Fibroblast of peridontal ligament (primary cell): ENCODE data around the gene OSBPL2.
A peak's percentile ranks its signal among the peaks of the same experiment; 100 is the strongest.

Experiments
- DNase-seq: peaks from one replicate; pipeline ENCODE4 v3.0.0-alpha.2; 2010; ENCODE audit errors: extremely low read depth

The OSBPL2 gene

GRCh38 chr20:62235777-62236157 is 2.6 kb upstream of the OSBPL2 start:
- DNase-seq: no peak

- DNase-seq: no peak
Measured at GRCh38 chr20:62236200-62236599, 2.1 kb upstream of the OSBPL2 start.

DNA sequence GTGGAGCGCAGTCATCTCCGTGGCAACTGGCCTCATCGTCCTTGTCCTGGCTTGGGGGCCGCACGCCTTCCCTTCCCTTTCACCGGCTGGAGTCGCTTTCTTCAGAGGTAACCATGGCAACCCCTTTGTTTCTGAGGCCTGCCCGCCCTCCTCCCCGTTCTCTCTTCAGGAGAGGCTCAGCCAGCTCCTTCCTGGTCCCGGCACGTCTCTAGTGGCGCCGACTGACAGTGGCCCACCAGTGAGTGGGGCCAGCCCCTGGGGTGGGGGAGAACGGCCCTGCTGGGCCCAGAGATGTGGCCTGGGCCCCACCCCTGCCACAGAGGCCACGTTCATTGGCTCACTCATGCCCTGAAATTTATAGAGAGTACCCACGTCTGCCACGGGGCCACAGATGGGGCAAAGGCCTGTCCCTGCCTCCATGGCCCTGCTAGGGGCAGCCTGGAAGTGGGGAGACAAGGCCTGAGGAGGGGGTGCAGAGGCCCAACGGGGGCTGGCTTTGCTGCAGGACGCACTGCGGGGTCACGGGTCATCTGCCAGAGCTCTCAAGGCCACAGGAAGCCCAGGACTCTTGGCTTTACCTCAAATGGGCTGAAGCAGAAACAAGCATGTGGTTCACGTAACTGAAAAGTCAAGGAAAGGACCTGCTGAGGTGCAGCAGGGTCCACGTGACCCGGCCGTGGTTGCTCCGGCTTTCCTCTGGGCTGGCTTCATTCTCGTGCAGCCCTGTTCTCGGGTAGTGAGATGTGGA is 1.4 kb upstream of the OSBPL2 start:
- DNase-seq: no peak

DNA sequence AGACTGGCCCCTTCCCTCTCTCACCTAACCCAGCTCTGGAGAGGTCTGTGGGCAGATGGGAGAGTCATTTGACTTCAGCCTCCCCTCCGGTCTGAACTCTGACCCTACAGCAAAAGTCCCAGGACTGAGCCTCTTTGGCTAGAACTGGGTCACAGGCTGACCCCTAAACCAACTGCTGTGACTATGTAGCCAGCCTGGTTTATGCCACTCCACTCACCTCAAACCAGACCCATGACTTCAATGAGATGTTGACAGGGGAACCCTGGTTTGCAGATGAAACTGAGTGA is 864 bp upstream of the OSBPL2 start:
- no peak for DNase-seq

- peak; percentile 8 for DNase-seq
Measured at GRCh38 chr20:62238569-62239277, 402 bp downstream of the OSBPL2 start.

DNA sequence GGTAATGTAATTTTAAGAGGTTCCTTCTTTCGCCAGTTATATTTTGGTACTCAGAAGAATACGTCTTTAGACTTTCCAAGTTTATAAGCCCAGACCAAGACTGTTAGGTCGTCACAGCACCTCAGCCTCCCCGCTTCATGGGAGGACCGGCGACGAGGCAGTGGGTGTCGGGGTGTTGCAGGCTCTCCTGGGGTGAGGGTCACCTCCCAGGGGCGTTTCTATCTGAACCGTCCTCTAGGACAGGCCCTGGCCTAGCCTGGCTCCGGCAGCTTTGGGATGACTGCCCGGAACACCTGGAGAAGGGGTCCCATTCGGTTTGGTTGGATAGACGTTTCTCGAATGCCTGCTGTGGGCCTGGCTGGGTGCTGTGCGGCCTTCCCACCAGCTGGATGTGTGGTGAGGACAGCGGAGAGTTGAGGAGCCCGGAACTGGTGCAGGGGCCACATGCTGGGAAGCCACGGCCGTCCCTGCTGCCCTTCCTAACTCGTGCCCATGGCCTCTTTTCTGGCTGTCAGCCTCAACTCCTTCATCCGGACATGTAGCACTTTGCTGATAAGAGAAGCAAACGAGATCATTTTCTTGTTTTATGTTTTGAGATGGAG is 1.1 kb downstream of the OSBPL2 start:
- DNase-seq: peak; percentile 14

- no peak for DNase-seq
Measured at GRCh38 chr20:62240020-62240685, 1.8 kb downstream of the OSBPL2 start.

- no peak for DNase-seq
Measured at GRCh38 chr20:62241506-62241905, 3.2 kb downstream of the OSBPL2 start.

GRCh38 chr20:62242176-62242575 is 3.9 kb downstream of the OSBPL2 start:
- no peak for DNase-seq

DNA sequence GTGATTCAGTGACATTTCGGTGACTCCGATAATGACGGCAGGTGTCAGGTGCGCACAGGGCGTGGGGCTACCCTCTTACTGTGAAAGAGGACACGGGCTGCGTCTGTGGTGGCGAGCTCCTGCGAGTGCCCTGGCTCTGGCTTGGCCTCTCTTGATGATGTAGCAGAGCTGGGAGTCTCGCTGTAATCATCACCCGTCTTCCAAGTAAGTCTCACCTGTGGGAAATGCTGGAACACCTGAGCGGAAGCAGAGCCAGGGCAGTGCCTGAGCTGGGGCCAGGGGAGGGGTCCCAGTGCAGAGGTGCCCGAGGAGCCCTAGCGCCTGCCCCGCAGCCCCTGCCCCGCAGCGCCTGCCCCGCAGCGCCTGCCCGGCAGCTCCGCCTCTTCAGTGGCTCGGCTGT is 4.8 kb downstream of the OSBPL2 start:
- DNase-seq: no peak

DNA sequence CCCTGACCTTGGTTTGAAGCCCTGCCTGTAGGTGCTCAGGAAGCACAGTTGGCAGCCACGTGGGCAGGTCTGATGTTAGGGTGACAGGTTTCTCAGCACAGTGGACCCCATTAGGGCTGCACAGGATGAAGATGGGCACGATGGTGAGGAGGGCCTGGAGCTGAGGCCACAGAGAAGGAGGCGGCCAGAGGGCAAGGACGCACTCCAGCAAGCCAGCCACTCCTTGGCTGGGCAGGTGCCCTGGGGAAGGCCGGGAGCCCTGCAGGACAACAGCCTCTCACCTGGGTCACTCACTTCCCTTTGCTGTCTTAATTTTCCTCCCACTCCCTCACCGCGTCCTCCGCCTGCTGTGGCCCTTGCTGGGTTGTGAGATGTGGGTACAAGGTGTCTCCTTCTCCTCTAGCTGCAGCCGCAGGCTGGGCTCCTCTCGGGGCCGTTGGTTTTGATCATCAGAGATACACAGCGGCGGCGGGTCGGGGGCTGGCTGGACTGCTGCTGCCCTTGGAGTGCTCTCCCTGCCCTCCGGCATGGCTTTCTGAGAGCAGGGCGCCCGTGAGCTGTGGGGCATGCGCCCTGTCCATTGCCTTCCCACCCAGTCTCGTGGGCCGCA is 5.7 kb downstream of the OSBPL2 start:
- DNase-seq: no peak

DNA sequence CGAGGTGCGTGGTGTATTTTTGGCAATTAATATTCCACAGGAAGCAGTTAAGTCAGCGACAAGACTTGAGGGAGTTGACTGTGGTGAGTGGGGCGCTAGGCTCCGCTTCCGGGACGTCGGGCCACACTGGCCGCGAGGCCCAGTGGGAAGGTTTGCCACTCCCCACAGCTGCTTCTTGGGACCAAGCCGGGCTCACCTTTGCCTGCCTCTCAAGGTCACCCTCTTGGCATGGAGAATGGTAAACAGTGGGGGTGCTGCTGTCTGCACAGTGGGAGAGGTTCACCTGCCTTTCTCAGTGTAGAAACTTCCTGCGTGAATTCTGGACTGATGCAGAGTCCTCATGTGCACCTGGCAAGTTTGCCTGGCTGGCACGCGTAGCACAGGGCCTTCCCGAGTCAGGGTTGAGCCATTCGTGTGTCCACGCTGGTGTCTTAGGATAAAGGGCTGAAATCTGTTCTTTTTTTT is 6.4 kb downstream of the OSBPL2 start:
- DNase-seq: no peak

- no peak for DNase-seq
Measured at GRCh38 chr20:62245911-62246280, 7.6 kb downstream of the OSBPL2 start.

GRCh38 chr20:62246431-62246830 is 8.1 kb downstream of the OSBPL2 start:
- DNase-seq: no peak

GRCh38 chr20:62246872-62247652 is 8.7 kb downstream of the OSBPL2 start:
- DNase-seq: no peak

- no peak for DNase-seq
Measured at GRCh38 chr20:62248890-62249560, 10.7 kb downstream of the OSBPL2 start.

DNA sequence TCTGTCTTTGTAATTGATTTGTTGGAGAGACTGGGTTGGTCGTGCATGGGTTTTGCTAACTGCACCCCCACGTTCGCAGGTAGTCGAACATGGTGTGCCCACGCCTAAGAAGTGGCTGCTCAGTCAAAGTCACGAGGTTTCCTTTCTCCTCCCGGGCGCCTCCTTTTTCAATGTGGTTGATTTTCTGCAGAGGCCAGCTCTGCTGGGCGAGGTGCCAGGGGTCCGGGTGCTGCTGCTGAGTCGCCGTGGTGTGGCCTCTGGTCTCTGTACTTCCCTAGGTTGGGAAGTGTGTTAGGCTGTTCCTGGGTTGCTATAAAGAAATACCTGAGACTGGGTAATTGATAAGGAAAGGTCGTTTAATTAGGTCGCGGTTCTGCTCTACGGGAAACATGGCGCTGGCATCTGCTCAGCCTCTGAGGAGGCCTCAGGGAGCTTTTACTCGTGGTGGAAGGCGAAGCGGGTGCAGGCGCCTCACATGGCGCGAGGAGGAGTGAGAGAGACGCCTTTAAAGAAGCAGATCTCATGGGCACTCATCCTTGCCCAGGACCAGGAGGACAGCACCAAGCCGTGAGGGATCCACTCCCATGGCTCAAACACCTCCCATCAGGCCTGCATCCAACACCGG is 14.1 kb downstream of the OSBPL2 start:
- no peak for DNase-seq

- DNase-seq: no peak
Measured at GRCh38 chr20:62253398-62253797, 15.1 kb downstream of the OSBPL2 start.

DNA sequence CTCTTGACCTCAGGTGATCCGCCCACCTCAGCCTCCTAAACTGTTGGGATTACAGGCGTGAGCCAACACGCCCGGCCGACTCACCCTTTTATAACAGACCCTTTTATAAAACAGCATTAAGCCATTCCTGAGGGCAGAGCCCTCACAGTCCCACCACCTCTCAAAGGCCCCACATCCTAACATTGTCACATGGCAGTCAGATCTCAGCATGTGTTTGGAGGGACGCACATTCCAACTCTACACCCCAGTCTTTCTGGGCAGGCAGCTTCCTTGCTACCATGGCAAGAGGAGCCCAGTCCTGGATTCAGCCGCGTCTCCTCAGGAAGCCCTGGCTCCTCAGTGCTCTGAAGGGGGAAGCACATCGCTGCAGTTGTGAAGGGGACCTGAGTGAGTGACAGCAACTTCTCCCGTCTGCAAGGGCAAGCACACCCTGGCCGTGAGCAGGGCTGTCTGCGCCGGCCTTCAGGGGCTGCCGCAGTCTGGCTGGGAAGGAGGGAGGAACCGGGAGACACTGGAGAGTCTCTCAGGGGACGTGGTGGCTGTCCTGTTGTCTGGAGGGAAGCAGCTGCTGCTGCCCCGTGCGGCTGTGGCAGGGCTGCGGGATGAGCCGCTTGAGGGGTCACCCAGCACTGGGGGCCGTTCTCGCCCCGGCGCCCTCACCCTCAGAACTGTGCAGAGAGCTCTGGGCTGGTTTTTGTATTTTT is 15.9 kb downstream of the OSBPL2 start:
- DNase-seq: no peak

DNA sequence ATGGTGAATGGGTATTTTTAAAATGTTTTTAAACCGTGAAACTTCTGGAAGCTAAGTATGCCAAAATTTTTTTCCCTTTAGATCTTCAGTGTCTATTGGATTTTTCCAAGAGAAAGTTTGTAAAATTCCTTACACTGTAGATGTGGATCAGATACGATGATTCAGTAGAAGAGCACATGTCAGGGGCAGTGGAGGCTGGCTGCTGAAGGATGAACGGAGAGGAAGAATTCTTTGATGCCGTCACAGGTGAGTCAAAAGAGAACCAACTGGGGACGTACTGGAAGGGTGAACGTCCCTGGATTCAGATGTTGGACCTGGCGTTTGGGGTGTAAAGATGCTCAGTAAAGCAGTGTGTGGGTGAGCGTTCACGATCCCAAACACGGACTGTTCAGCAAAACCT is 17.7 kb downstream of the OSBPL2 start:
- no peak for DNase-seq
